ENCODE results near the gene WDR20.

DNA sequence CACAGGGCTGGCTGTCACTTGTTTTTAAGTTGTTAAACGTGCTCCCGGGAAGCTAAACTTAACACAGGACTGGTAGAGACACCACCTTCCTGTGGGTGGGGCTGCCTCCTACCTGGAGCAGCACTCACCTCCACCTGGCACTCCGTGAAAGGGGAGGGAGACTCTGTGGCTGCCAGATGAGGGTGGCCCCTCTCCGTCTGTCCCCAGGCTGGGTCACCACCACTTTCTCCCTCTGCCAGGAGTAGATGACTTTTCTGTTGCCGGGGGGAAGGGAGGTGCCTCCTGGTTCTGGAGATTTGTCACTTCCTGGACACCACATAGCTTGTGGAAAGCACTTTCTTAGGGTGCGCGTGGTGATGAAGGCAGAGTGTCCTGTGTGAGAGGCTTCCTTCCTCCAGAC is 81.3 kb downstream of the WDR20 start:
- TF ChIP-seq, protein P1, sequence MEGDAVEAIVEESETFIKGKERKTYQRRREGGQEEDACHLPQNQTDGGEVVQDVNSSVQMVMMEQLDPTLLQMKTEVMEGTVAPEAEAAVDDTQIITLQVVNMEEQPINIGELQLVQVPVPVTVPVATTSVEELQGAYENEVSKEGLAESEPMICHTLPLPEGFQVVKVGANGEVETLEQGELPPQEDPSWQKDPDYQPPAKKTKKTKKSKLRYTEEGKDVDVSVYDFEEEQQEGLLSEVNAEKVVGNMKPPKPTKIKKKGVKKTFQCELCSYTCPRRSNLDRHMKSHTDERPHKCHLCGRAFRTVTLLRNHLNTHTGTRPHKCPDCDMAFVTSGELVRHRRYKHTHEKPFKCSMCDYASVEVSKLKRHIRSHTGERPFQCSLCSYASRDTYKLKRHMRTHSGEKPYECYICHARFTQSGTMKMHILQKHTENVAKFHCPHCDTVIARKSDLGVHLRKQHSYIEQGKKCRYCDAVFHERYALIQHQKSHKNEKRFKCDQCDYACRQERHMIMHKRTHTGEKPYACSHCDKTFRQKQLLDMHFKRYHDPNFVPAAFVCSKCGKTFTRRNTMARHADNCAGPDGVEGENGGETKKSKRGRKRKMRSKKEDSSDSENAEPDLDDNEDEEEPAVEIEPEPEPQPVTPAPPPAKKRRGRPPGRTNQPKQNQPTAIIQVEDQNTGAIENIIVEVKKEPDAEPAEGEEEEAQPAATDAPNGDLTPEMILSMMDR (conservative IDR thresholded peaks at IDR 0.05; ENCODE audit: low read length) = no peak
- no peak for TF ChIP-seq EZH2phosphoT487 (IDR thresholded peaks at IDR 0.05; ENCODE audit: borderline replicate concordance)

Measured in Loucy (cell line).